CD4-positive, alpha-beta T cell (primary cell): ENCODE data around the gene ATF2. TPM values are rescaled to one million over a fixed set of nuclear protein-coding genes. Genes with fewer than 3 reads are reported as not detected.

Source experiments
- ATAC-seq: fragments of 200-7000 bp; cut with Tn5 transposase; one replicate; pipeline ENCODE4 v1.10.0; 2022; ENCODE audit warnings: mild to moderate bottlenecking; ENCODE audit not compliant: poor library complexity
- CTCF ChIA-PET: fragments of 350-600 bp; sonication (Branson Sonifier 250); formaldehyde crosslinking; loops from one replicate; lab custom pipeline; 2021; ENCODE audit warnings: antibody characterized with exemption, inconsistent platforms; lab: Charles Lee
- POLR2A ChIA-PET: fragments of 350-600 bp; sonication (Branson Sonifier 250); formaldehyde crosslinking; loops from one replicate; lab custom pipeline; 2021; ENCODE audit warnings: antibody characterized with exemption, inconsistent platforms; lab: Charles Lee
- DNase-seq, 14 experiments: peaks; one replicate each; pipeline ENCODE4 v3.0.0-alpha.2; 2013 to 2020; ENCODE audit warnings: mixed read lengths in 2 of 14
- H3K27ac ChIP-seq, 2 donors: one replicate each; pipeline versions ENCODE4 v1.5.1 to v1.7.0; 2013; ENCODE audit warnings: low read length in 2 of 2, low read depth in 1 of 2, mild to moderate bottlenecking in 1 of 2
- H3K27me3 ChIP-seq, 2 experiments: 1 replicate in 1 of 2; 2 replicates in 1 of 2; pipeline versions ENCODE4 v1.6.1 to v1.7.0; 2013; ENCODE audit warnings: low read length in 2 of 2, control low read depth in 1 of 2, mild to moderate bottlenecking in 1 of 2, moderate library complexity in 1 of 2; ENCODE audit not compliant: insufficient read depth in 2 of 2, control insufficient read depth in 1 of 2
- H3K36me3 ChIP-seq: one replicate; pipeline ENCODE4 v1.6.1; 2013; ENCODE audit warnings: low read length, control low read depth; ENCODE audit not compliant: insufficient read depth
- H3K4me1 ChIP-seq: one replicate; pipeline ENCODE4 v1.6.1; 2013; ENCODE audit warnings: low read length, control low read depth; ENCODE audit not compliant: insufficient read depth
- H3K4me3 ChIP-seq: one replicate; pipeline ENCODE4 v1.5.1; 2013; ENCODE audit warnings: mild to moderate bottlenecking, low read length, moderate library complexity
- H3K9me3 ChIP-seq, 2 experiments: 1 replicate in 1 of 2; 2 replicates in 1 of 2; pipeline versions ENCODE4 v1.6.1 to v1.7.0; 2013; ENCODE audit warnings: low read length in 2 of 2, mild to moderate bottlenecking in 2 of 2, control low read depth in 1 of 2, moderate library complexity in 1 of 2; ENCODE audit not compliant: control insufficient read depth in 1 of 2, insufficient read depth in 1 of 2
- H3K27ac Mint-ChIP-seq: one replicate; pipeline ENCODE4 v1.8.0; 2020; ENCODE audit warnings: mixed read lengths
- H3K27me3 Mint-ChIP-seq: one replicate; pipeline ENCODE4 v1.8.0; 2021; ENCODE audit warnings: mixed read lengths
- H3K36me3 Mint-ChIP-seq: one replicate; pipeline ENCODE4 v1.8.0; 2021; ENCODE audit warnings: low read depth, mixed read lengths
- H3K4me1 Mint-ChIP-seq: one replicate; pipeline ENCODE4 v1.8.0; 2021; ENCODE audit warnings: low read depth, mixed read lengths
- H3K4me3 Mint-ChIP-seq: one replicate; pipeline ENCODE4 v1.8.0; 2020; ENCODE audit warnings: mild to moderate bottlenecking, mixed read lengths
- H3K9me3 Mint-ChIP-seq: one replicate; pipeline ENCODE4 v1.8.0; 2020; ENCODE audit warnings: mixed read lengths
- CTCF ChIP-seq: fragments of 200-600 bp; IDR thresholded peaks from one replicate; pipeline ENCODE4 v1.8.0; 2022; ENCODE audit warnings: antibody characterized with exemption, mild to moderate bottlenecking
- intact Hi-C, 2 experiments: fragments of 100-400 bp; cut with DNase I in 1 of 2; cut with micrococcal nuclease in 1 of 2; formaldehyde crosslinking; loops; one replicate each; pipeline versions ENCODE4 v1.15.1 to v1.9.0; 2023 to 2025; cut with DNase I, micrococcal nuclease
- total RNA-seq, 174 experiments: library from RNA in 2 of 174; stranded (reverse) in 2 of 174; gene quantifications; one replicate each; pipeline ENCODE4 v1.2.3 and lab custom pipeline; 2021 to 2026

ATF2 gene
- total RNA-seq, 2 experiments from 2014 or later, result 44.7 to 44.8 TPM

- H3K27ac ChIP-seq, result no peak overlapping the region
- Mint-ChIP-seq H3K36me3 (no peaks in the 10 kb centered on the region), H3K27me3 (no peaks in the 10 kb centered on the region), H3K9me3 (no peaks in the 10 kb centered on the region), H3K4me3 (no peak overlapping the region), H3K27ac (no peak overlapping the region), H3K4me1 (no peaks in the 10 kb centered on the region)
- ChIA-PET CTCF (no interaction called here), POLR2A (no interaction called here)
- no peak for DNase-seq
- no peaks in the 10 kb centered on the region for H3K4me1 ChIP-seq
- no peak overlapping the region for H3K4me3 ChIP-seq
- intact Hi-C loops, result no loop called here
- no peak for TF ChIP-seq CTCF
- no peak for ATAC-seq
- no peaks in the 10 kb centered on the region for H3K27me3 ChIP-seq
- H3K36me3 ChIP-seq, result no peaks in the 10 kb centered on the region
- no peaks in the 10 kb centered on the region for H3K9me3 ChIP-seq
These were observed 141.6 kb downstream of the ATF2 start for GRCh38 chr2:175026385-175026784.

- Histone ChIP-seq H3K4me1 (no peaks in the 10 kb centered on the region), H3K27me3 (no peaks in the 10 kb centered on the region), H3K4me3 (no peak overlapping the region), H3K36me3 (no peaks in the 10 kb centered on the region), H3K27ac (no peak overlapping the region), H3K9me3 (no peaks in the 10 kb centered on the region)
- Mint-ChIP-seq H3K4me1 (no peaks in the 10 kb centered on the region), H3K27ac (no peak overlapping the region), H3K27me3 (no peaks in the 10 kb centered on the region), H3K4me3 (no peak overlapping the region), H3K9me3 (no peaks in the 10 kb centered on the region), H3K36me3 (no peaks in the 10 kb centered on the region)
- DNase-seq, result no peak
- ChIA-PET CTCF (no interaction called here), POLR2A (no interaction called here)
- no peak for ATAC-seq
- intact Hi-C loops, result no loop called here
- no peak for TF ChIP-seq CTCF
These were observed 142.1 kb downstream of the ATF2 start for GRCh38 chr2:175025946-175026345.

- ChIA-PET POLR2A (no interaction called here), CTCF (no interaction called here)
- no peak for ATAC-seq
- H3K9me3 ChIP-seq, result no peaks in the 10 kb centered on the region
- H3K4me3 ChIP-seq, result no peak overlapping the region
- H3K4me1 Mint-ChIP-seq, result no peaks in the 10 kb centered on the region
- TF ChIP-seq CTCF, result no peak
- H3K36me3 ChIP-seq, result no peaks in the 10 kb centered on the region
- H3K9me3 Mint-ChIP-seq, result no peaks in the 10 kb centered on the region
- no peaks in the 10 kb centered on the region for H3K27me3 ChIP-seq
- DNase-seq, result no peak
- H3K4me3 Mint-ChIP-seq, result no peak overlapping the region
- H3K27ac ChIP-seq, result no peak overlapping the region
- no peaks in the 10 kb centered on the region for H3K27me3 Mint-ChIP-seq
- no peaks in the 10 kb centered on the region for H3K36me3 Mint-ChIP-seq
- no peak overlapping the region for H3K27ac Mint-ChIP-seq
- no peaks in the 10 kb centered on the region for H3K4me1 ChIP-seq
- intact Hi-C loops, result no loop called here
These were observed 142.8 kb downstream of the ATF2 start for GRCh38 chr2:175025233-175025632.
